SK-N-SH treated with all-trans-retinoic acid at 6 μM for 48 hours (cell line): ENCODE results near the gene ANKRD39.
"Not testable (repeated sequence)": the region's sequence is repeated elsewhere in the genome, so short reads cannot be mapped to it uniquely, and the experiment has no call there.

Experiments used
- ATAC-seq: fragments of 200-7000 bp; cut with Tn5 transposase; 3 replicates; pipeline ENCODE4 v1.9.1; 2020; ENCODE audit warnings: mild to moderate bottlenecking, moderate library complexity
- ARNTL ChIP-seq: fragments of 450-650 bp; formaldehyde crosslinking; IDR thresholded peaks from 2 replicates; pipeline ENCODE4 v1.5.0; 2020; ENCODE audit warnings: low read depth, mild to moderate bottlenecking, moderate library complexity, borderline replicate concordance
- BACH2 ChIP-seq: fragments of 250-450 bp; sonication (Bioruptor Pico); IDR thresholded peaks from 2 replicates; pipeline ENCODE4 v1.9.0; 2021; ENCODE audit warnings: mild to moderate bottlenecking, borderline replicate concordance
- ESRRG ChIP-seq: fragments of 250-450 bp; sonication (Bioruptor Pico); IDR thresholded peaks from 2 replicates; pipeline ENCODE4 v1.6.1; 2021; ENCODE audit warnings: mild to moderate bottlenecking
- ISL1 ChIP-seq: fragments of 250-450 bp; sonication (Bioruptor Pico); IDR thresholded peaks from 2 replicates; pipeline ENCODE4 v2.1.2; 2022; ENCODE audit warnings: mild to moderate bottlenecking, moderate library complexity
- OSR1 ChIP-seq: fragments of 250-450 bp; sonication (Bioruptor Pico); IDR thresholded peaks from 2 replicates; pipeline ENCODE4 v1.8.0; 2022; ENCODE audit warnings: moderate library complexity, mild to moderate bottlenecking, inconsistent platforms
- PPARA ChIP-seq: fragments of 250-450 bp; sonication (Bioruptor Pico); IDR thresholded peaks from 2 replicates; pipeline ENCODE4 v1.5.0; 2020; ENCODE audit warnings: mild to moderate bottlenecking, borderline replicate concordance
- RARB ChIP-seq: fragments of 250-450 bp; sonication (Bioruptor Pico); IDR thresholded peaks from 2 replicates; pipeline ENCODE4 v1.8.0; 2021; ENCODE audit warnings: mild to moderate bottlenecking, moderate library complexity
- SNAI2 ChIP-seq: fragments of 250-450 bp; sonication (Bioruptor Pico); IDR thresholded peaks from 2 replicates; pipeline ENCODE4 v1.5.0; 2020; ENCODE audit warnings: mild to moderate bottlenecking, moderate library complexity
- TCF4 ChIP-seq: fragments of 250-450 bp; sonication (Bioruptor Pico); IDR thresholded peaks from 2 replicates; pipeline ENCODE4 v1.8.0; 2021; ENCODE audit warnings: mild to moderate bottlenecking, moderate library complexity, borderline replicate concordance
- TOX ChIP-seq: fragments of 250-450 bp; sonication (Bioruptor Pico); IDR thresholded peaks from 2 replicates; pipeline ENCODE4 v1.8.0; 2021; ENCODE audit warnings: mild to moderate bottlenecking, moderate library complexity, borderline replicate concordance
- ZC3H10 ChIP-seq: fragments of 250-450 bp; sonication (Bioruptor Pico); IDR thresholded peaks from 2 replicates; pipeline ENCODE4 v1.5.1; 2021; ENCODE audit warnings: mild to moderate bottlenecking, moderate library complexity
- ZFP3 ChIP-seq: fragments of 250-450 bp; sonication (Bioruptor Pico); IDR thresholded peaks from 2 replicates; pipeline ENCODE4 v1.5.0; 2020; ENCODE audit warnings: mild to moderate bottlenecking, moderate library complexity
- ZFP30 ChIP-seq: fragments of 450-650 bp; formaldehyde crosslinking; IDR thresholded peaks from 2 replicates; pipeline ENCODE4 v1.5.0; 2022; ENCODE audit warnings: mild to moderate bottlenecking, moderate library complexity
- ZNF70 ChIP-seq: fragments of 450-650 bp; formaldehyde crosslinking; IDR thresholded peaks from 2 replicates; pipeline ENCODE4 v1.5.0; 2020; ENCODE audit warnings: mild to moderate bottlenecking, moderate library complexity
- TF ChIP-seq, protein P1 (sequence below): fragments of 250-450 bp; sonication (Bioruptor Pico); IDR thresholded peaks from 2 replicates; pipeline ENCODE4 v1.5.0; 2020; ENCODE audit warnings: mild to moderate bottlenecking, moderate library complexity
- TF ChIP-seq, protein P2 (sequence below): fragments of 250-450 bp; sonication (Bioruptor Pico); IDR thresholded peaks from 2 replicates; pipeline ENCODE4 v1.5.1; 2021; ENCODE audit warnings: mild to moderate bottlenecking, moderate library complexity
- TF ChIP-seq, protein P3 (sequence below): fragments of 250-450 bp; sonication (Bioruptor Pico); IDR thresholded peaks from 2 replicates; pipeline ENCODE4 v1.5.1; 2020; ENCODE audit warnings: low read depth, mild to moderate bottlenecking, moderate library complexity

The ANKRD39 gene

DNA sequence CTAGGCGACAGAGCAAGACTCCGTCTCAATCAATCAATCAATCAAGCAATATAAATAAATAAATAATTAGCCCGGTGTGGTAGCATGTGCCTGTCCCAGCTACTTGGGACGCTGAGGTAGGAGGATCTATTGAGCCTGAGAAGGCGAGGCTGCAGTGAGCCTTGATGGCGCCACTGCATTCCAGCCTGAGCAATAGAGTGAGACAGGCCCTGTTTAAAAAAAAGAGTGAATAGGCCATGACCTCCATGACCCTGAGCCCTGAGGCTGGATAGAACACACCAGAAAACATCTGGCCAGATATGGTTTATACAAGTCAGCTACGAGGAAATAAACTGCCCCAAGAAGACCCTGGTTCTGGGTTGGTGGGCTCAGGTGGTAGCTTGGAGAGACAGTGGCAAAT is 32.4 kb upstream of the ANKRD39 start:
- TF ChIP-seq ESRRG (CRISPR knock-in tag) (no peak), RARB (CRISPR knock-in tag) (no peak), ZNF70 (CRISPR knock-in tag) (no peak), BACH2 (no peak), ARNTL (CRISPR knock-in tag) (no peak)
- TF ChIP-seq, protein P1, sequence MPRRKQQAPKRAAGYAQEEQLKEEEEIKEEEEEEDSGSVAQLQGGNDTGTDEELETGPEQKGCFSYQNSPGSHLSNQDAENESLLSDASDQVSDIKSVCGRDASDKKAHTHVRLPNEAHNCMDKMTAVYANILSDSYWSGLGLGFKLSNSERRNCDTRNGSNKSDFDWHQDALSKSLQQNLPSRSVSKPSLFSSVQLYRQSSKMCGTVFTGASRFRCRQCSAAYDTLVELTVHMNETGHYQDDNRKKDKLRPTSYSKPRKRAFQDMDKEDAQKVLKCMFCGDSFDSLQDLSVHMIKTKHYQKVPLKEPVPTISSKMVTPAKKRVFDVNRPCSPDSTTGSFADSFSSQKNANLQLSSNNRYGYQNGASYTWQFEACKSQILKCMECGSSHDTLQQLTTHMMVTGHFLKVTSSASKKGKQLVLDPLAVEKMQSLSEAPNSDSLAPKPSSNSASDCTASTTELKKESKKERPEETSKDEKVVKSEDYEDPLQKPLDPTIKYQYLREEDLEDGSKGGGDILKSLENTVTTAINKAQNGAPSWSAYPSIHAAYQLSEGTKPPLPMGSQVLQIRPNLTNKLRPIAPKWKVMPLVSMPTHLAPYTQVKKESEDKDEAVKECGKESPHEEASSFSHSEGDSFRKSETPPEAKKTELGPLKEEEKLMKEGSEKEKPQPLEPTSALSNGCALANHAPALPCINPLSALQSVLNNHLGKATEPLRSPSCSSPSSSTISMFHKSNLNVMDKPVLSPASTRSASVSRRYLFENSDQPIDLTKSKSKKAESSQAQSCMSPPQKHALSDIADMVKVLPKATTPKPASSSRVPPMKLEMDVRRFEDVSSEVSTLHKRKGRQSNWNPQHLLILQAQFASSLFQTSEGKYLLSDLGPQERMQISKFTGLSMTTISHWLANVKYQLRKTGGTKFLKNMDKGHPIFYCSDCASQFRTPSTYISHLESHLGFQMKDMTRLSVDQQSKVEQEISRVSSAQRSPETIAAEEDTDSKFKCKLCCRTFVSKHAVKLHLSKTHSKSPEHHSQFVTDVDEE: no peak
- TF ChIP-seq, protein P2, sequence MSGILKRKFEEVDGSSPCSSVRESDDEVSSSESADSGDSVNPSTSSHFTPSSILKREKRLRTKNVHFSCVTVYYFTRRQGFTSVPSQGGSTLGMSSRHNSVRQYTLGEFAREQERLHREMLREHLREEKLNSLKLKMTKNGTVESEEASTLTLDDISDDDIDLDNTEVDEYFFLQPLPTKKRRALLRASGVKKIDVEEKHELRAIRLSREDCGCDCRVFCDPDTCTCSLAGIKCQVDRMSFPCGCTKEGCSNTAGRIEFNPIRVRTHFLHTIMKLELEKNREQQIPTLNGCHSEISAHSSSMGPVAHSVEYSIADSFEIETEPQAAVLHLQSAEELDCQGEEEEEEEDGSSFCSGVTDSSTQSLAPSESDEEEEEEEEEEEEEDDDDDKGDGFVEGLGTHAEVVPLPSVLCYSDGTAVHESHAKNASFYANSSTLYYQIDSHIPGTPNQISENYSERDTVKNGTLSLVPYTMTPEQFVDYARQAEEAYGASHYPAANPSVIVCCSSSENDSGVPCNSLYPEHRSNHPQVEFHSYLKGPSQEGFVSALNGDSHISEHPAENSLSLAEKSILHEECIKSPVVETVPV (CRISPR knock-in tag): no peak
- TF ChIP-seq, protein P3, sequence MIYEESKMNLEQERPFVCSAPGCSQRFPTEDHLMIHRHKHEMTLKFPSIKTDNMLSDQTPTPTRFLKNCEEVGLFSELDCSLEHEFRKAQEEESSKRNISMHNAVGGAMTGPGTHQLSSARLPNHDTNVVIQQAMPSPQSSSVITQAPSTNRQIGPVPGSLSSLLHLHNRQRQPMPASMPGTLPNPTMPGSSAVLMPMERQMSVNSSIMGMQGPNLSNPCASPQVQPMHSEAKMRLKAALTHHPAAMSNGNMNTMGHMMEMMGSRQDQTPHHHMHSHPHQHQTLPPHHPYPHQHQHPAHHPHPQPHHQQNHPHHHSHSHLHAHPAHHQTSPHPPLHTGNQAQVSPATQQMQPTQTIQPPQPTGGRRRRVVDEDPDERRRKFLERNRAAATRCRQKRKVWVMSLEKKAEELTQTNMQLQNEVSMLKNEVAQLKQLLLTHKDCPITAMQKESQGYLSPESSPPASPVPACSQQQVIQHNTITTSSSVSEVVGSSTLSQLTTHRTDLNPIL (CRISPR knock-in tag): no peak
- TF ChIP-seq, all 23 proteins: peak for 0
- ATAC-seq: no peak

DNA sequence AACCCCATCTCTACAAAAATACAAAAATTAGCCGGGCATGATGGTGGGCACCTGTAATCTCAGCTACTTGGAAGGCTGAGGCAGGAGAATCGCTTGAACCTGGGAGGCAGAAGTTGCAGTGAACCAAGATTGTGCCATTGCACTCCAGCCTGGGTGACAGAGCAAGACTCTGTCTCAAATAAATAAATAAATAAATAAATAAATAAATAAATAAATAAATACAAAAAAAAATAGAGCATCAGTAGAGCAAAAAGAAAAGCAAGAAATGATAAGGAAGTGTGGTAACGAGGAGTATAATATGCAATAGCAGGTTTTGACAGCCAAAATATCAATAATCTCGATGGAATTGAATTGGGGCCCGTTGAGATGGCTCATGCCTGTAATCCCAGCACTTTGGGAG is 31.7 kb upstream of the ANKRD39 start:
- not testable (repeated sequence) for ATAC-seq

DNA sequence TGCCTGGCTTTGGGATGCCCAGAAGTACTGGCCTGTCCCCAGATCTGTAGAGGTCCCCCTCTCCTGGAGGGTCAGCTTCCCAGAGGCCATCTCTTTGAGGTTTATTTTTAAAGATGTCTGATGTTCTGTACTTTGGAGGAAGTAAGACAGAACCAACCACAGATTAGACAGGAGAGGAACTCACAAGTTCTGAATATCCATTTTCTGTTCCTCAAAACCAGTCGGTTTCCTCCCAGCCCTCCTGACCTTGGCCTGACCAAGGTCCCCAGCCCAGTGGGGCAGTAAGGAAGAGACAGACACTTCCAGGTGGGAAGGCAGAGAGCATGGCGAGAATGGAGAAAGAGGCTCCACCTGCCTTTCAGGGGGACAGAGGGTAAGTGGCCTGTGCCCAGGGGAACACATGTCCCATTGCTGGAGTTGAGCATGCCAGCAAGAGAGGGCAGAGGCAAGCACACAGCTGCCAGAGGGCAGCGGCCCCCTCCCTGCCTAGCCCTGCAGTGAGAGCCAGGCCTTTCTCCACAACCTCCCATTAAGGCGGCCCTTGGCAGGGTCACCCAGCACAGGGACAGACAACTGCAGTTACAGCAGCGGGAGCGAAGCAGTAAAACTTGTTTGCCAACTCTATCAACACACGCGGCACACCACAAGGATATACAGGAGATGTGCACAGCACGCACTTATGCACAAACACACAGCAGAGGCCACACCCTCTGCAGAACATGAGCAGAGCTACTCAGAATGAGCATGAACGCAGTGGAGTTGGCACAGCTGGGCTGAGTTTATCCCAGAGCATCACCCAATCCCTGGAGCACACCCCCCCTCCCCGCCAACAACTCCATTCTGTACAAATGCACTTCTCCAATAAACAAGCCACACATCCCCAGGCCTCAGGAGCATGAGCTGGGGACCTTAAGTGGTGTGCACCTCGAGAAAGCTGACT is 30.5 kb upstream of the ANKRD39 start:
- TF ChIP-seq ZFP3 (CRISPR knock-in tag) (no peak), BACH2 (no peak), RARB (CRISPR knock-in tag) (no peak), ESRRG (CRISPR knock-in tag) (no peak), OSR1 (CRISPR knock-in tag) (no peak), ZC3H10 (CRISPR knock-in tag) (no peak)
- TF ChIP-seq, protein P3 (CRISPR knock-in tag): no peak
- TF ChIP-seq, protein P1: no peak
- ATAC-seq: no peak

DNA sequence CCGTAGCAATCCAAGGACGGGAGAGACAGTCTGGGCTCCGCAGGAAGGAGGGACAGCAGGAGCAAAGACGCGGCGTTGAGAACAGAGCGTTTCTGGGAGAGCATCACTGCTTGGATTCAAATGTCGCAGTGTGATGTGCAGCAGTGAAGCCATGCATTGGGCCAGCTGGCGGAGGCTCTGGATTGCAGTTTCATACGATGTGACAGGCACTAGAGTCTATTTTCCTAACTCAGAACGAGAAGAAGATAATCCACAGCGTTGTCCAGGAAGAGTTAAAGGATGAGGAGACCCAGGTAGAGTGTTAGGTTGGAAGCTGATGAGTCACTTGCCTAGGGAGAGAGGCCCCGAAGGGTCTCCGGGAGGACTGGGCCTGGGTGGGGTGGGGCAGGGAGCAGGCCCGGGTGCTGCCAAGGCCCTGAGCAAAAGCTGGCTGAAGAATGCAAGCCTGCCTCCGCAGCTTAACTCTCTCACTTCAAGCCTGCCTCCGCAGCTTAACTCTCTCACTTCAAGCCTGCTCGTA is 29.7 kb upstream of the ANKRD39 start:
- ATAC-seq: no peak
- TF ChIP-seq, protein P1: no peak
- no peak for TF ChIP-seq ISL1 (CRISPR knock-in tag)
- TF ChIP-seq TCF4 (CRISPR knock-in tag): no peak
- TF ChIP-seq RARB (CRISPR knock-in tag): no peak
- no peak for TF ChIP-seq PPARA
- TF ChIP-seq SNAI2 (CRISPR knock-in tag): no peak
- no peak for TF ChIP-seq TOX (CRISPR knock-in tag)
- TF ChIP-seq, protein P3 (CRISPR knock-in tag): no peak
- no peak for TF ChIP-seq ZFP30 (CRISPR knock-in tag)
- no peak for TF ChIP-seq ARNTL (CRISPR knock-in tag)
- no peak for TF ChIP-seq BACH2
- TF ChIP-seq OSR1 (CRISPR knock-in tag): no peak
